Muscle layer of colon (tissue), 2 donors: Measurements from ENCODE around the gene ADGRG1.

Source experiments
- H3K27ac ChIP-seq: one replicate; pipeline ENCODE4 v1.7.0; 2013; ENCODE audit warnings: low read depth, mild to moderate bottlenecking, low read length, moderate library complexity
- H3K27me3 ChIP-seq, 2 donors: one replicate each; pipeline ENCODE4 v1.7.0; 2013; ENCODE audit warnings: low read length in 2 of 2, mild to moderate bottlenecking in 2 of 2; ENCODE audit not compliant: insufficient read depth in 2 of 2, control insufficient read depth in 1 of 2
- H3K36me3 ChIP-seq: one replicate; pipeline ENCODE4 v1.7.0; 2013; ENCODE audit warnings: mild to moderate bottlenecking, low read length; ENCODE audit not compliant: insufficient read depth
- H3K4me1 ChIP-seq: one replicate; pipeline ENCODE4 v1.7.0; 2013; ENCODE audit warnings: mild to moderate bottlenecking, low read length; ENCODE audit not compliant: insufficient read depth
- H3K4me3 ChIP-seq, 2 donors: one replicate each; pipeline ENCODE4 v1.7.0; 2013; ENCODE audit warnings: low read length in 2 of 2, low read depth in 1 of 2, mild to moderate bottlenecking in 1 of 2, moderate library complexity in 1 of 2
- H3K9ac ChIP-seq: one replicate; pipeline ENCODE4 v1.7.0; 2013; ENCODE audit warnings: low read length
- H3K9me3 ChIP-seq: one replicate; pipeline ENCODE4 v1.7.0; 2013; ENCODE audit warnings: mild to moderate bottlenecking, low read length
- donor health status: abdominal sarcoma.
- donor health status: Adenocarcinoma of cecum.

Gene ADGRG1

DNA sequence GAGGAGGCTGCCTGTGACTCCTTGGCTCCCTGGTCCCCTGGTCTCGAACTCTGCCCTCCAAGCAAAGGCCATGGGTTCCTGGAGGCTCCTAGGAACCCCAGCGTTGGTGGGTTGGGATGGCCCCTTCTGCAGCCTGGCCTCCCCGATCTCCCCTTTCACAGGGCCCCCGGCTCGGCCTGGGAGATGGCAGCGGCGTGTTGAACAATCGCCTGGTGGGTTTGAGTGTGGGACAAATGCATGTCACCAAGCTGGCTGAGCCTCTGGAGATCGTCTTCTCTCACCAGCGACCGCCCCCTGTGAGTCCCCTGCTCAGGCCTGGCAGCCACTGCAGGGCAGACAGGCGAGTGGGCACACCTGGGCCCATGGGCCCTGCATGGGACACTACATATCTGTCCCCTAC lies 50.6 kb downstream of the ADGRG1 start:
- no peak overlapping the region for H3K4me3 ChIP-seq
- no peaks in the 10 kb centered on the region for H3K4me1 ChIP-seq
- no peaks in the 10 kb centered on the region for H3K27me3 ChIP-seq
- no peak overlapping the region for H3K27ac ChIP-seq
- no peak overlapping the region for H3K9ac ChIP-seq
- H3K36me3 ChIP-seq, result no peaks in the 10 kb centered on the region
- no peaks in the 10 kb centered on the region for H3K9me3 ChIP-seq

DNA sequence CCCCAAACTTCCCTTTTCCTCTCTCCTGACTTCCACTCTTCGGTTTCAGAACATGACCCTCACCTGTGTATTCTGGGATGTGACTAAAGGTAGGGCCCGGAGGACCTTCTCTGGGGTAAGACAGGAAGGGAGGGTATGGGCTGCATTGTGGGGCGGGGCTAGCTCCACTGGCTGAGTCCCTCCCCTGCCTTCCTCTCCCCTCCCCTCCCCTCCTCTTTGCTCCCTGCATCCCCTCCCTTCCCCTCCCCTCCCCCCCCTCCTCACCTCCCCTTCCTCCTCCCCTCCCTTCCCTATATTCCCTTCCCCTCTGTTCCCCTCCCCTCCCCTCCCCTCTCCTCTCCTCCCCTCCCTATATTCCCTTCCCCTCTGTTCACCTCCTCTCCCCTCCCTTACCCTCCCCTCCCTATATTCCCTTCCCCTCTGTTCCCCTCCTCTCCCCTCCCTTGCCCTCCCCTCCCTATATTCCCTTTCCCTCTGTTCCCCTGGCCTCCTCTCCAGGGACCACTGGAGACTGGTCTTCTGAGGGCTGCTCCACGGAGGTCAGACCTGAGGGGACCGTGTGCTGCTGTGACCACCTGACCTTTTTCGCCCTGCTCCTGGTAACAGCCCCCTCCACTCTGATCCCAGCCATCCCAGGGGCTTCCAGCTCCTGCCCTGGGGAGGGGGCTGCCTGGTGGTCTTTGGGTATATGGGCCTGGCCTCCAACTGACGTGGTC lies 51.5 kb downstream of the ADGRG1 start:
- Histone ChIP-seq H3K36me3 (no peaks in the 10 kb centered on the region), H3K27ac (no peak overlapping the region), H3K4me1 (no peaks in the 10 kb centered on the region), H3K4me3 (no peak overlapping the region), H3K9me3 (no peaks in the 10 kb centered on the region), H3K27me3 (no peaks in the 10 kb centered on the region), H3K9ac (no peak overlapping the region)

DNA sequence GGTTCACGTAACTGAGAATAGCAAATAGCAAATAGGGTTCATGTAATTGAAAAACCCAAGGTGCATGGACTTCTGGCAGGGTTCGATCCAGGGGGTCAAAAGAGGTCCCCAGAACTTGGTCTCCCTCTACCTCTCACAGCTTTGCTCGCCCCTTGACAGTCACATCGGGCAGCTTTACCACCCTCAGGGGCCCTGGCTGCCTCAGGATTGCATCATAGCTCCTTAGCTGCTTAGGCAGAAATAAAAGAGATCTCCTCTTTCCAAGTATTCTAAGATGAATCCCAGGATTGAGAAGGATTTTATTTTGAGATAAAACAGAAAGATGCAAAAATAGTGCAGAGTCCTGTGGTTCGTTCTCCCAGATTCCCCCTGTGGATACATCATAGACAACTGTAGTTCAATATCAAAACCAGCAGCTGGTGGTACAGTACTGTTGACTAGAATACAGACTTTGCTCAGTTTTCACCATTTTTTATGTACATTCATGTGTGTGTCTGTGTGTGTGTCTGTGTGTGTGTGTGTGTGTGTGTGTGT lies 52.5 kb downstream of the ADGRG1 start:
- Histone ChIP-seq H3K4me3 (no peak overlapping the region), H3K9ac (no peak overlapping the region), H3K27me3 (no peaks in the 10 kb centered on the region), H3K9me3 (no peaks in the 10 kb centered on the region), H3K36me3 (no peaks in the 10 kb centered on the region), H3K4me1 (no peaks in the 10 kb centered on the region), H3K27ac (no peak overlapping the region)

GRCh38 chr16:57681950-57682728 lies 53.7 kb downstream of the ADGRG1 start:
- no peaks in the 10 kb centered on the region for H3K4me1 ChIP-seq
- H3K36me3 ChIP-seq, result no peaks in the 10 kb centered on the region
- H3K9me3 ChIP-seq, result no peaks in the 10 kb centered on the region
- no peaks in the 10 kb centered on the region for H3K27me3 ChIP-seq
- no peak overlapping the region for H3K27ac ChIP-seq
- no peak overlapping the region for H3K4me3 ChIP-seq
- H3K9ac ChIP-seq, result no peak overlapping the region

DNA sequence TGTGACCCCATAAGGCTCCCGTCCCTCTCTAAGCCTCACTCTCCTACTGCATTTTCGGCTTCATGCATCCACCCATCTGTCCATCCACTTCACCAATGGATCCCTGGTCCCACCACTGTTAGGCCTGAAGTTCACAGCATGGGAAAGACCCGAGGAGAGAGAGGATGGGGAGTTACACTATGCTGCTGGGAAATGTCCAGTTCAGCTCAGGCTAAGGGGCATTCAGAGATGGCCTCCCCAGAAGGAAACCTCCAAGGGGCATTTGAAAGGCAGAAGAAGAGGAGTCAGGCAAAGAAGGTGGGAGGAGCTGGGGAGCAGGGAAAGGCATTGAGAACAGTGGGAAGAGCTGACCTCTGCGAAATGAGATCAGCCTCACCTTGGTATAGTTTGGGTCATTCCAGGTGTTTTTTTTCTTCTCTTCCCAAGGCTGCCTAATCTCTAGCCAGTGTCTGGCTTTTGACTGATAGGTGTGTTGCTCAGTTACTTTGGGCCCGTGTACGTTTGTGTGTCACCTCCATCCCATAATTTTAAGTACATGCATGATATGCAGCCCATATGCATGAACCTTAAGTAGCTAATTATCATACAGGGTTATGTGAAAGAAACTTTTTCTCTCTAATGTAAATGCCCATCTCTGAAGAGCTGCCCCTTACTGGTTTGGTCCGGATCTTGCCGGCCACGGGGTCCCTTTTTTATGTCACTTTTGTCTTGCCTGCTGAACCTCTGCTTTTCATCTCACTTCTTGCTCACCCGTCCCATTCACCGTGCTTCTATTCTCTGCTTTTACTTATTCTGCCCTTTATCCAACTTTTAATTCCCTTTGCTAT lies 54.6 kb downstream of the ADGRG1 start:
- no peaks in the 10 kb centered on the region for H3K27me3 ChIP-seq
- H3K9me3 ChIP-seq, result no peaks in the 10 kb centered on the region
- no peak overlapping the region for H3K9ac ChIP-seq
- no peak overlapping the region for H3K4me3 ChIP-seq
- H3K4me1 ChIP-seq, result no peaks in the 10 kb centered on the region
- no peak overlapping the region for H3K27ac ChIP-seq
- no peaks in the 10 kb centered on the region for H3K36me3 ChIP-seq

GRCh38 chr16:57683636-57684545 lies 55.5 kb downstream of the ADGRG1 start:
- Histone ChIP-seq H3K4me1 (no peaks in the 10 kb centered on the region), H3K27ac (no peak overlapping the region), H3K9ac (no peak overlapping the region), H3K36me3 (no peaks in the 10 kb centered on the region), H3K4me3 (no peak overlapping the region), H3K27me3 (no peaks in the 10 kb centered on the region), H3K9me3 (no peaks in the 10 kb centered on the region)

- Histone ChIP-seq H3K36me3 (no peaks in the 10 kb centered on the region), H3K27me3 (no peaks in the 10 kb centered on the region), H3K27ac (no peak overlapping the region), H3K4me1 (no peaks in the 10 kb centered on the region), H3K9ac (no peak overlapping the region), H3K9me3 (no peaks in the 10 kb centered on the region), H3K4me3 (no peak overlapping the region)
These were observed 56.4 kb downstream of the ADGRG1 start for GRCh38 chr16:57684626-57685358.

DNA sequence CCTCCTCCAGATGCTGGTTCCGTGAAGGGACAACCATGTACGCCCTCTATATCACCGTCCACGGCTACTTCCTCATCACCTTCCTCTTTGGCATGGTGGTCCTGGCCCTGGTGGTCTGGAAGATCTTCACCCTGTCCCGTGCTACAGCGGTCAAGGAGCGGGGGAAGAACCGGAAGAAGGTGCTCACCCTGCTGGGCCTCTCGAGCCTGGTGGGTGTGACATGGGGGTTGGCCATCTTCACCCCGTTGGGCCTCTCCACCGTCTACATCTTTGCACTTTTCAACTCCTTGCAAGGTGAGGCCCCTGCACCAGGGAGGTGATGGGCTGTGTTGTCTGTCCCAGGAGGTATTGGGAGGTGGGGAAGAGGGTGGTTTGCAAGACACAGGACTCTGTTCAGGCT lies 57.2 kb downstream of the ADGRG1 start:
- Histone ChIP-seq H3K4me3 (no peak overlapping the region), H3K9ac (no peak overlapping the region), H3K4me1 (no peaks in the 10 kb centered on the region), H3K27me3 (no peaks in the 10 kb centered on the region), H3K36me3 (no peaks in the 10 kb centered on the region), H3K9me3 (no peaks in the 10 kb centered on the region), H3K27ac (no peak overlapping the region)

DNA sequence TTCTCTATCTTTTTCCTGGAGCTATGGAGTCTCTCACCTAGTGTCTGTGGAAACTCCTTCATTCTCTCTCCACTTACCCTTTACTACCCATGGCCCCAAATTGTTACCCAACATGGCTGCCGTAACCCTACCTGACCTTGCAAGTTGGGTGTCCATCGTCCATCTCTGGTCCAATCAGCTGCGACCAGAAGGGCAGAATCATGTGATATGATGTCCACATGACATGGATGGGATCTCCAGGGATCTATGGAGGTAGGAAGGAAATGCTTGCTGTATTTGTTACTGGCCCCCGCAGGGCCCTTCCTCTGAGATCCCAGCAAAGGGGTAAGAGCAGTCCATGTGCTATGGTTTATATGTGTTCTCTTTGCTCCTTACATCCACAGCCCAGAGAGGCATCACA lies 58.1 kb downstream of the ADGRG1 start:
- Histone ChIP-seq H3K4me1 (no peaks in the 10 kb centered on the region), H3K9me3 (no peaks in the 10 kb centered on the region)

DNA sequence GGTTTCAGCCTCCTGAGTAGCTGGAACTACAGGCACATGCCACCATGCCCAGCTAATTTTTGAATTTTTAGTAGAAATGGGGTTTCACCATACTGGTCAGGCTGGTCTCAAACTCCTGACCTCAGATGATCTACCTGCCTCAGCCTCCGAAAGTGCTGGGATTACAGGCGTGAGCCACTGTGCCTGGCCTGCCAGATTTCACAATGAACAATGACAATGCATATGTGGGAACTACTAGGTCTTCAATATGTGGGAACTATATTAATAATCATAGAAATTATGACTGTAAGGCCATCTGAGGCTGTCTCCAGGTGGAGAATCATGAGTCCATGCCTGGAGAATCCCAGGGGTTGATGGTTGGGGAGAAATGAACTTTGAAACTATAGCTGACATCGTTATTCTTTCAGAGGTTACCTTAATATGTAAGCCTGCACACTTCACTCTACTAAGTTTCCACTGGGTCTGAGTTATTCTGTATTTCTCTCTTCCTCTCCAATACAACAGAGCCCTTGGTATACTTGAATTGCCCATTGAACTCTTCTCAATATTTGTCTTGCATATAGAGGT lies 59.0 kb downstream of the ADGRG1 start:
- H3K27me3 ChIP-seq, result no peaks in the 10 kb centered on the region
- no peak overlapping the region for H3K4me3 ChIP-seq
- H3K27ac ChIP-seq, result no peak overlapping the region
- no peaks in the 10 kb centered on the region for H3K36me3 ChIP-seq
- no peak overlapping the region for H3K9ac ChIP-seq
- no peaks in the 10 kb centered on the region for H3K4me1 ChIP-seq
- no peaks in the 10 kb centered on the region for H3K9me3 ChIP-seq

More for the DNA sequence above, 58.1 kb downstream of the ADGRG1 start:
- Histone ChIP-seq H3K9ac (no peak overlapping the region), H3K27me3 (no peaks in the 10 kb centered on the region), H3K4me3 (no peak overlapping the region), H3K36me3 (no peaks in the 10 kb centered on the region), H3K27ac (no peak overlapping the region)
